Measurements from ENCODE around the gene PRAME.

DNA sequence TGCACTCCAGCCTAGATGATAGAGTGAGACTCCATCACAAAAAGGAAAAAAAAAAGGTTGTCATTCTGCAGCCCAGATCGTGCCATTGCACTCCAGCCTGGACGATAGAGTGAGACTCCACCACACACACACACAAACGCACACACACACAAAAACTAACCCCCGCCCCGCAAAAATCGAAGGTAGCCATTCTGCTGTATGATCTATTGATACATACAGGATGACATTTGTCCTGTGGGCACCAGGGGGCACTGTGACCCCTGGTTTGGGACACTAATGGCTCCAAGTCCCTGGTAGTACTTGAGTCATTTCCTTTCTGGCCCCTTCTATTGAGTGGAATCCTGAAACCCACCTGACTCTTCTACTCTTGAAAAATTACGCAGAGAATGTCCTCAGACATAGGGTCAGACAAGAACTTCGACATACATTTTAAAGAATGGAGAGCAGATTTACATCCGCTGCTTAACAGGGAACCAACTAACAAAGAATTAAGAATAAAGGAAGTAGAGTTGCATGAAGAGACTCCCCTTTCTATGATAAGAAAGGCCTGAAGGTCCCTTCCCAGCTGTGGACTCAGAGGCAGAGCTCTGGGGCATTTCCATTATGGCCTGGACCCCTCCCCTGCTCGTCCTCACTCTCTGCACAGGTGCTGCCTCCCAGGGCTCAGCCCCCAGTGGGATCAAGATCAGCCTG lies 35.0 kb upstream of the PRAME start:
- TF ChIP-seq, protein P1, sequence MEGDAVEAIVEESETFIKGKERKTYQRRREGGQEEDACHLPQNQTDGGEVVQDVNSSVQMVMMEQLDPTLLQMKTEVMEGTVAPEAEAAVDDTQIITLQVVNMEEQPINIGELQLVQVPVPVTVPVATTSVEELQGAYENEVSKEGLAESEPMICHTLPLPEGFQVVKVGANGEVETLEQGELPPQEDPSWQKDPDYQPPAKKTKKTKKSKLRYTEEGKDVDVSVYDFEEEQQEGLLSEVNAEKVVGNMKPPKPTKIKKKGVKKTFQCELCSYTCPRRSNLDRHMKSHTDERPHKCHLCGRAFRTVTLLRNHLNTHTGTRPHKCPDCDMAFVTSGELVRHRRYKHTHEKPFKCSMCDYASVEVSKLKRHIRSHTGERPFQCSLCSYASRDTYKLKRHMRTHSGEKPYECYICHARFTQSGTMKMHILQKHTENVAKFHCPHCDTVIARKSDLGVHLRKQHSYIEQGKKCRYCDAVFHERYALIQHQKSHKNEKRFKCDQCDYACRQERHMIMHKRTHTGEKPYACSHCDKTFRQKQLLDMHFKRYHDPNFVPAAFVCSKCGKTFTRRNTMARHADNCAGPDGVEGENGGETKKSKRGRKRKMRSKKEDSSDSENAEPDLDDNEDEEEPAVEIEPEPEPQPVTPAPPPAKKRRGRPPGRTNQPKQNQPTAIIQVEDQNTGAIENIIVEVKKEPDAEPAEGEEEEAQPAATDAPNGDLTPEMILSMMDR (IDR thresholded peaks at IDR 0.05; ENCODE audit: poor library complexity): peak; percentile 71
- TF ChIP-seq EZH2phosphoT487 (IDR thresholded peaks at IDR 0.05; ENCODE audit: low read depth, severe bottlenecking, unreplicated experiment): no peak

All from hepatocyte (in vitro differentiated cells).